GM23338 (cell line): ENCODE data around the gene KAZN. TPM values are rescaled to one million over a fixed set of nuclear protein-coding genes. Genes with fewer than 3 reads are reported as not detected.

Experiments used
- ATAC-seq: fragments of 200-7000 bp; cut with Tn5 transposase; 3 replicates; pipeline ENCODE4 v1.9.1; 2020
- DNase-seq: peaks from one replicate; pipeline ENCODE4 v3.0.0-alpha.2; 2015; ENCODE audit warnings: low spot score
- H2AFZ ChIP-seq: fragments of 200-600 bp; sonication (generic); 2 replicates; pipeline ENCODE4 v1.8.0; 2016; ENCODE audit warnings: antibody characterized with exemption, mild to moderate bottlenecking, moderate library complexity
- H3F3A ChIP-seq: fragments of 200-600 bp; sonication (generic); replicated peaks from 2 replicates; pipeline ENCODE4 v1.8.0; 2017; ENCODE audit warnings: antibody characterized with exemption, mixed run types, low read depth
- H3K27ac ChIP-seq: fragments of 200-600 bp; sonication (generic); 2 replicates; pipeline ENCODE4 v1.6.1; 2016; ENCODE audit warnings: low read depth
- H3K27me3 ChIP-seq: fragments of 200-600 bp; sonication (generic); 2 replicates; pipeline ENCODE4 v1.8.0; 2016; ENCODE audit warnings: mild to moderate bottlenecking, mixed run types, moderate library complexity; ENCODE audit not compliant: insufficient read depth
- H3K36me3 ChIP-seq: fragments of 200-600 bp; sonication (generic); 2 replicates; pipeline ENCODE4 v1.8.0; 2016; ENCODE audit warnings: mild to moderate bottlenecking; ENCODE audit not compliant: insufficient read depth
- H3K4me1 ChIP-seq: fragments of 200-600 bp; sonication (generic); 2 replicates; pipeline ENCODE4 v1.8.0; 2016; ENCODE audit warnings: mild to moderate bottlenecking, moderate library complexity; ENCODE audit not compliant: insufficient read depth
- H3K4me2 ChIP-seq: fragments of 200-600 bp; sonication (generic); 2 replicates; pipeline ENCODE4 v1.7.1; 2017; ENCODE audit warnings: mixed run types
- H3K4me3 ChIP-seq: fragments of 200-600 bp; sonication (generic); 2 replicates; pipeline ENCODE4 v1.6.1; 2016; ENCODE audit warnings: mixed run types
- H3K79me2 ChIP-seq: fragments of 200-600 bp; sonication (generic); replicated peaks from 2 replicates; pipeline ENCODE4 v1.8.0; 2017; ENCODE audit warnings: mild to moderate bottlenecking; ENCODE audit not compliant: insufficient read depth
- H3K9me2 ChIP-seq: fragments of 200-600 bp; sonication (generic); 2 replicates; pipeline ENCODE4 v1.8.0; 2017; ENCODE audit not compliant: insufficient read depth
- H4K20me1 ChIP-seq: fragments of 200-600 bp; sonication (generic); replicated peaks from 2 replicates; pipeline ENCODE4 v1.8.0; 2017; ENCODE audit warnings: mild to moderate bottlenecking; ENCODE audit not compliant: insufficient read depth
- H3K27ac Mint-ChIP-seq: 2 replicates; pipeline ENCODE4 v1.8.0; 2020; ENCODE audit warnings: inconsistent platforms, mild to moderate bottlenecking, moderate library complexity, mixed read lengths
- H3K27me3 Mint-ChIP-seq: 3 replicates; pipeline ENCODE4 v1.8.0; 2022; ENCODE audit warnings: low read depth, mild to moderate bottlenecking, moderate library complexity, mixed read lengths, inconsistent platforms; ENCODE audit not compliant: insufficient read depth, poor library complexity
- H3K36me3 Mint-ChIP-seq: 3 replicates; pipeline ENCODE4 v1.8.0; 2021; ENCODE audit warnings: low read depth, mild to moderate bottlenecking, inconsistent platforms, moderate library complexity, mixed read lengths
- H3K4me1 Mint-ChIP-seq: 3 replicates; pipeline ENCODE4 v1.8.0; 2020; ENCODE audit warnings: mild to moderate bottlenecking, inconsistent platforms, mixed read lengths
- H3K4me3 Mint-ChIP-seq: 3 replicates; pipeline ENCODE4 v1.8.0; 2021; ENCODE audit warnings: moderate library complexity, mild to moderate bottlenecking, inconsistent platforms, mixed read lengths
- H3K9me3 Mint-ChIP-seq: 3 replicates; pipeline ENCODE4 v1.8.0; 2020; ENCODE audit warnings: moderate library complexity, mild to moderate bottlenecking, inconsistent platforms, mixed read lengths
- CREB1 ChIP-seq: fragments of 250-450 bp; sonication (Bioruptor Pico); IDR thresholded peaks from 2 replicates; pipeline ENCODE4 v1.5.0; 2020; ENCODE audit warnings: low read depth, mild to moderate bottlenecking, moderate library complexity
- CTCF ChIP-seq, 2 experiments: fragments of 200-600 bp in 1 of 2; sonication (generic) in 1 of 2; conservative IDR thresholded peaks; 2 replicates each; pipeline versions ENCODE4 v1.5.1 to v1.6.1; 2016 to 2017; ENCODE audit warnings: antibody characterized with exemption in 2 of 2, low read depth in 2 of 2, mild to moderate bottlenecking in 2 of 2, moderate library complexity in 1 of 2
- ETS1 ChIP-seq: IDR thresholded peaks from 2 replicates; pipeline ENCODE4 v1.6.1; 2016; ENCODE audit warnings: antibody characterized with exemption
- JUNB ChIP-seq: IDR thresholded peaks from one replicate; pipeline ENCODE4 v1.6.1; 2016; ENCODE audit warnings: antibody characterized with exemption; ENCODE audit not compliant: unreplicated experiment
- NANOG ChIP-seq: IDR thresholded peaks from 2 replicates; pipeline ENCODE4 v1.6.1; 2016; ENCODE audit warnings: antibody characterized with exemption, borderline replicate concordance
- POLR2AphosphoS5 ChIP-seq: IDR thresholded peaks from 2 replicates; pipeline ENCODE4 v1.6.1; 2016; ENCODE audit warnings: antibody characterized with exemption, low read depth
- ZNF114 ChIP-seq: fragments of 250-450 bp; sonication (Bioruptor Pico); IDR thresholded peaks from 2 replicates; pipeline ENCODE4 v1.5.0; 2020; ENCODE audit warnings: mild to moderate bottlenecking, moderate library complexity
- ZNF331 ChIP-seq: fragments of 250-450 bp; sonication (Bioruptor Pico); IDR thresholded peaks from 2 replicates; pipeline ENCODE4 v1.5.0; 2020; ENCODE audit warnings: low read depth, mild to moderate bottlenecking, moderate library complexity
- polyA plus RNA-seq: library from polyadenylated mRNA; unstranded; fragments of >200 nt; fragmentation: Nextera tagmentation; extraction: Ambion mirVana; gene quantifications from 2 replicates; pipeline ENCODE4 v1.2.1, GENCODE V29; 2016
- total RNA-seq: library from RNA; depleted of rRNA; stranded (reverse); fragments of >200 nt; shearing (Covaris generic); gene quantifications from 2 replicates; pipeline ENCODE4 v1.2.3, GENCODE V29; 2014

Gene KAZN
- total and polyA plus RNA-seq, 2 experiments from 2014 or later = 9.9 to 15.0 TPM

- ATAC-seq = no peak
- H3K9me3 Mint-ChIP-seq = peaks cover 5% of the 10 kb centered on the region; the same call in 2 of the 3 replicates
- H3K4me3 ChIP-seq = no peak overlapping the region
- no peak overlapping the region for H2AFZ ChIP-seq
- no peaks in the 10 kb centered on the region for H3K79me2 ChIP-seq
- peak; percentile 17 for DNase-seq
- H3K4me2 ChIP-seq = no peak overlapping the region
- peaks cover 5% of the 10 kb centered on the region for H3K27me3 Mint-ChIP-seq
- H3K36me3 Mint-ChIP-seq = peaks cover 11% of the 10 kb centered on the region
- no peaks in the 10 kb centered on the region for H3K27me3 ChIP-seq
- no peaks in the 10 kb centered on the region; the same call in 1 of the 3 replicates for H3K4me1 Mint-ChIP-seq
- TF ChIP-seq CREB1 (CRISPR knock-in tag) (no peak), ZNF114 (CRISPR knock-in tag) (no peak), JUNB (no peak), CTCF (conservative IDR thresholded peaks at IDR 0.05; ENCODE audit: low read depth in 2 of 2) (no peak), POLR2AphosphoS5 (no peak), ZNF331 (CRISPR knock-in tag) (no peak), NANOG (no peak), ETS1 (no peak)
- no peaks in the 10 kb centered on the region for H3F3A ChIP-seq
- H3K27ac ChIP-seq = no peak overlapping the region
- H3K36me3 ChIP-seq = no peaks in the 10 kb centered on the region
- no peaks in the 10 kb centered on the region for H3K9me2 ChIP-seq
- no peaks in the 10 kb centered on the region for H4K20me1 ChIP-seq
- H3K27ac Mint-ChIP-seq = no peak overlapping the region
- H3K4me1 ChIP-seq = no peaks in the 10 kb centered on the region
- H3K4me3 Mint-ChIP-seq = no peak overlapping the region
Measured at GRCh38 chr1:15060104-15060503, 461.6 kb downstream of the KAZN start.

- Histone ChIP-seq H2AFZ (no peak overlapping the region), H3K4me1 (no peaks in the 10 kb centered on the region), H3F3A (no peaks in the 10 kb centered on the region), H3K27me3 (no peaks in the 10 kb centered on the region), H4K20me1 (no peaks in the 10 kb centered on the region), H3K79me2 (no peaks in the 10 kb centered on the region), H3K27ac (no peak overlapping the region), H3K9me2 (no peaks in the 10 kb centered on the region), H3K4me3 (no peak overlapping the region), H3K36me3 (no peaks in the 10 kb centered on the region), H3K4me2 (no peak overlapping the region)
- no peak overlapping the region for H3K27ac Mint-ChIP-seq
- H3K27me3 Mint-ChIP-seq = peaks cover 4% of the 10 kb centered on the region
- TF ChIP-seq CTCF (conservative IDR thresholded peaks at IDR 0.05; ENCODE audit: low read depth in 2 of 2) (peak; percentile 69 to 81), CREB1 (CRISPR knock-in tag) (no peak)
- ATAC-seq (peak; percentile 31; the same call in 2 of the 3 replicates), DNase-seq (peak; percentile 76)
- H3K4me1 Mint-ChIP-seq = no peaks in the 10 kb centered on the region; the same call in 1 of the 3 replicates
- no peak overlapping the region for H3K4me3 Mint-ChIP-seq
- peaks cover 5% of the 10 kb centered on the region; the same call in 2 of the 3 replicates for H3K9me3 Mint-ChIP-seq
- peaks cover 11% of the 10 kb centered on the region for H3K36me3 Mint-ChIP-seq
Measured at GRCh38 chr1:15062479-15063099, 464.1 kb downstream of the KAZN start.
